ENCODE data around the gene DENND1A.

DENND1A gene

DNA sequence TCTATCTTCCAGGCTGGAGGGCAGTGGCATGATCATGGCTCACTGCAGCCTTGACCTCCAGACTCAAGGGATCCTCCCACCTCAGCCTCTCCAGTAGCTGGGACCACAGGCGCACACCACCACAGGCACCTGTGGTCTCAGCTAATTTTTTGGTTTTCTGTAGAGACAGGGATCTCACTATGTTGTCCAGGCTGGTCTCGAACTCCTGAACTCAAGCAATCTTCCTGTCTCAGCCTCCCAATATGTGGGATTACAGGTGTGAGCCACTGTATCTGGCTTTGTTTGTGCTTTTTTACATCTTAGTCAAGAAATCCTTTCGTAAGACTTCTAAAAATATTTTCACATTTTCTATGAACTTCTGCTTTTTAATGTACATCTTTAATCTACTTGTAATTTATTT, 116.9 kb downstream of the DENND1A start:
- TF ChIP-seq, protein P1, sequence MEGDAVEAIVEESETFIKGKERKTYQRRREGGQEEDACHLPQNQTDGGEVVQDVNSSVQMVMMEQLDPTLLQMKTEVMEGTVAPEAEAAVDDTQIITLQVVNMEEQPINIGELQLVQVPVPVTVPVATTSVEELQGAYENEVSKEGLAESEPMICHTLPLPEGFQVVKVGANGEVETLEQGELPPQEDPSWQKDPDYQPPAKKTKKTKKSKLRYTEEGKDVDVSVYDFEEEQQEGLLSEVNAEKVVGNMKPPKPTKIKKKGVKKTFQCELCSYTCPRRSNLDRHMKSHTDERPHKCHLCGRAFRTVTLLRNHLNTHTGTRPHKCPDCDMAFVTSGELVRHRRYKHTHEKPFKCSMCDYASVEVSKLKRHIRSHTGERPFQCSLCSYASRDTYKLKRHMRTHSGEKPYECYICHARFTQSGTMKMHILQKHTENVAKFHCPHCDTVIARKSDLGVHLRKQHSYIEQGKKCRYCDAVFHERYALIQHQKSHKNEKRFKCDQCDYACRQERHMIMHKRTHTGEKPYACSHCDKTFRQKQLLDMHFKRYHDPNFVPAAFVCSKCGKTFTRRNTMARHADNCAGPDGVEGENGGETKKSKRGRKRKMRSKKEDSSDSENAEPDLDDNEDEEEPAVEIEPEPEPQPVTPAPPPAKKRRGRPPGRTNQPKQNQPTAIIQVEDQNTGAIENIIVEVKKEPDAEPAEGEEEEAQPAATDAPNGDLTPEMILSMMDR (IDR thresholded peaks at IDR 0.05): no peak

DNA sequence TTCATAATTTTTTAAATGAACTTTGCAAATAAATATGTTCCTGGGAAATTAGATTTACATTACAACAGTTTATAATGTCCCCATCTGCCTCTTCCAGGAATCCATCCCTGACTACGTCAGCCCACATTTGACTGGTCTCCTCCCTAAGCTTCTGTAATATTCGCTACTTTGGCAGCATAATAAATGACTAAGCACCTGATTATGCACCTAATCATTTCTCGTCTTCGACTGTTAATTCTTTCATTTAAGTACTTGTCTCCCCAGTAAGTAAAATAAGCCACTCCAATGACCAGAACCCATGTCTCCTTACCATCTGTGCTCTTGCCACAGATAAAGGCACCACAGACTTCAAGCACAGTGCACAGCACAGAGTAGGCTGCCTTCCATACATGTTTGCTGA, 122.7 kb downstream of the DENND1A start:
- TF ChIP-seq, protein P1 (IDR thresholded peaks at IDR 0.05): no peak

DNA sequence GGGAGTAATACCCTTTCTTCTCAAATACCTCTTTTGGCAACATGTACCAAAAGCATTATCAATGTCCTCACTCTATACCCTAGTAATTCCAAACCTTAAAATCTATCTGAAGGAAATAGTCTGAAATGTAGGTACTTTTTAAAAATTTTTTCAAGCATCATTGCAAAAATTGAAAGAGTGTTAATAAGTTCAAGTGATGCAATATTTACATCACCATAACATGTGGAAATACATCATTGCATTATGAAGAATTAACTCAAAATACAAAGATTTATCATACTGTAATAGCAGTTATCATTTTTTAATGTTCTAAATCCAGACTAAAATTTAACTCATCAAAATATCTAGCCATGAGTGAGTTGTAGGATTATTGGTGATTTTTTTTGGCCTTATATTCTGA, 123.1 kb downstream of the DENND1A start:
- TF ChIP-seq, protein P1 (IDR thresholded peaks at IDR 0.05): no peak

DNA sequence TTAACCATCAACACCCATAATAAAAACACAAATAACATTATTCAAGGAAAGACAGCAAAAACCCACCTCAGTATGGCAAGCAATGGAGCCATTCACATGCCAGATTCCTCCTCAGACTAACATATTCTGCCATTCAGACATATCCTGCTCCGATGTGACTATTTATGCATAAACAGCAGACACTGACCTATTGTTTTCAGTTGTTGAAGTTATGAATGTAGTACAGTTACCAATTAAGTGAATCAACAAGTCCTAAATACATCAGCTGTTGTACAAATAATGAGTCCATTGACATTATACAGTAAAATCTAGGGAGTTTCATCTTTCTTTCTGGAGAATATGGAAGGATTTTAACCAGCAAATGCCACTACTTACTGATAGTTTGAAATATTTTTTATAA, 131.7 kb downstream of the DENND1A start:
- TF ChIP-seq, protein P1 (IDR thresholded peaks at IDR 0.05): no peak

DNA sequence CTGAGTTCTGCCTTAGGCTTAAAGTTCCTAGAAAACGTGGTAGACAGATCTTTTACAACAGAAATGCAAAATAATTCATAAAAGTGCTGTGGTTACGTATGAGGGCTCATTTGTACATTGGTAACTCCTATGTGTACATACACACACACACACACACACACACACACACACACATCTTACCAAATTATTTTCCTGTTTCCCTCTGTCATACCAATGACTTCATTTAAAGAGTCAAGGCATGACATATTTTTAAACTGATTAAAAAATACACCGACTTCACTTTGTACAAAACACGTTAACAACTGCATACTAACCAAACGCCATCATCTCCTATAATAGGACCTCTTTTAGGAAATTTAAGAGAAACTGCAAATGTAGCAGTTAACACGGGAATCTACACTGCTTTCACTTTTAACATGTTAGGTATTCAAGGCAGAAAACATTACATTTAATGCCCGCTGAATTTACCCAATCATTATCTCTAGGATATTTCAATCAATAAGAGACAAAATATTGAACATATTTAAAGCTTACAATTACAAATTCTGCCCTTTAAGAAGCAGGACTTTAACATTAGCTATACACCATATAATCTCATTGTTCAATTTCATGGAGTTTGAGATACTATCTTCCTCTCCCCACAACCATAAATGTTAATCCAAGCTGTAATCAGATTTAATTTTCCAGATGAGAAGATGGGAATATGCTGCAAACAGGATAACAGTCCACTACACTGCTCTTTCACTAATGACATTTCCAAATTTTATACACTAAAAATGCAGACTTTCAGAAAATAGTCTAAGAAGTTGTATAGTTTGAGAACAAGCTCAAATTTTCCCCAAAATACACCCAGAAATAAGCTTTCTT, 133.1 kb downstream of the DENND1A start:
- TF ChIP-seq, protein P1 (IDR thresholded peaks at IDR 0.05): no peak

DNA sequence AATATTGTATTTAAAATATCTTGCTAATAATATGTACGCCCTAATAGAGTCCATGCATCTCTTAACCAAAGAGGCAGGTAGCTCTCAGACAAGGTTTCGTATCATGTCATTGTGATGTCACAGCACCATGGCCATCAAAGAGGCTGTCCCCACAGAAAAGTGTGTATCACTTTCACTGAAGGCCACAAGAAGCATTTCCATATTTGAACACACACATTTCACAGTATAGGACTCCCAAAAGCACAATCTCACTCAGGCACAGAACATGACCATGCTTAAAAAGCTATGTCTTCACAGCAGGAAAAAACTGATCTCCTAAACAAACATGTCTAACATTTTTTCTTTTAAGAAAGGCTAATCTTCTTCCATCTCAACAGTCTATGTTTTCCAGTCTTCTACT, 133.8 kb downstream of the DENND1A start:
- TF ChIP-seq, protein P1 (IDR thresholded peaks at IDR 0.05): no peak

DNA sequence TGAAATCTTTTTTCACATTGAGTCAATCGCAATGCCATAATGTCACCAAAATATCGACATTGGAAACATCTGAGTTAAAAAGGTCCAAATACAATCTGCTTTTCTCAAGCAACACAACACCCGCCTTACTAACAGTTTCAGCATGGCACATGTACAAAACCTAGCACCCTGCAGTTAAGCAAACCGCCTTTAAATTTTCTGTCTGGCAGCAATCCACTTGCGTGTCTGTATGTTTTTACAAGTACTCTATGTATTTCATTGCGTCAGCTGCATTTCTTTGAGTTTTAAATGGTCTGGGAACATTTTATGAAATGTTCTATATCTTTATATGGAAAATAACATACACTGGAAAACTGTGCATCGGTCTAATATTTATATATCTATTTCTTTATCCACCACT, 134.6 kb downstream of the DENND1A start:
- TF ChIP-seq, protein P1 (IDR thresholded peaks at IDR 0.05): no peak

Measured in LNCAP (cell line).